ENCODE results near the gene FKBP8. TPM values are rescaled to one million over a fixed set of nuclear protein-coding genes. Genes with fewer than 3 reads are reported as not detected.
"Not testable (repeated sequence)": the region's sequence is repeated elsewhere in the genome, so short reads cannot be mapped to it uniquely, and the experiment has no call there.

Gene FKBP8
- total RNA-seq, 2 donors from 2014 or later: 153 to 236 TPM

- ATAC-seq (peak; percentile 96 to 98), DNase-seq (ENCODE audit: low spot score in 2 of 2) (peak; percentile 99 to 100)
- H3K27ac Mint-ChIP-seq: peak within 1 kb of the TSS; percentile 98 to 99
Observed at GRCh38 chr19:18571564-18572344, 28.4 kb upstream of the FKBP8 start, which contains the start of gene UBA52. UBA52 (plus strand) TSS chr19:18571857; CDS start chr19:18573301, 1,444 bp downstream.

GRCh38 chr19:18568367-18568766, 25.0 kb upstream of the FKBP8 start:
- DNase-seq (ENCODE audit: low spot score in 2 of 2): no peak
- no peak for ATAC-seq
- Mint-ChIP-seq H3K27ac (no peak overlapping the region), H3K36me3 (peaks cover 22 to 34% of the 10 kb centered on the region in 2 donors), H3K9me3 (no peaks in the 10 kb centered on the region)

More at GRCh38 chr19:18571564-18572344, 28.4 kb upstream of the FKBP8 start, which contains the start of gene UBA52:
- Mint-ChIP-seq H3K36me3 (peaks cover 25 to 50% of the 10 kb centered on the region in 2 donors), H3K9me3 (no peaks in the 10 kb centered on the region)

GRCh38 chr19:18566953-18567352, 23.6 kb upstream of the FKBP8 start:
- DNase-seq (ENCODE audit: low spot score in 2 of 2) (no peak), ATAC-seq (no peak)
- no peak overlapping the region for H3K27ac Mint-ChIP-seq
- H3K9me3 Mint-ChIP-seq: no peaks in the 10 kb centered on the region
- H3K36me3 Mint-ChIP-seq: peaks cover 8 to 25% of the 10 kb centered on the region in 2 donors

- DNase-seq (ENCODE audit: low spot score in 2 of 2) (no peak), ATAC-seq (no peak)
- peaks cover 9 to 18% of the 10 kb centered on the region in 2 donors for H3K36me3 Mint-ChIP-seq
- H3K27ac Mint-ChIP-seq: no peak overlapping the region
- no peaks in the 10 kb centered on the region for H3K9me3 Mint-ChIP-seq
Observed at GRCh38 chr19:18562086-18562485, 18.7 kb upstream of the FKBP8 start.

- Mint-ChIP-seq H3K36me3 (peaks cover 9 to 18% of the 10 kb centered on the region in 2 donors), H3K27ac (peak overlapping the region; percentile 60 to 93), H3K9me3 (no peaks in the 10 kb centered on the region)
- DNase-seq (ENCODE audit: low spot score in 2 of 2): no peak
- ATAC-seq: no peak
Observed at GRCh38 chr19:18559685-18560084, 16.3 kb upstream of the FKBP8 start.

GRCh38 chr19:18558604-18559003, 15.2 kb upstream of the FKBP8 start:
- H3K9me3 Mint-ChIP-seq: no peaks in the 10 kb centered on the region
- DNase-seq (ENCODE audit: low spot score in 2 of 2): no peak
- peaks cover 9 to 18% of the 10 kb centered on the region in 2 donors for H3K36me3 Mint-ChIP-seq
- H3K27ac Mint-ChIP-seq: peak overlapping the region; percentile 93 to 96
- no peak for ATAC-seq

- peak overlapping the region; percentile 93 to 96 for H3K27ac Mint-ChIP-seq
- no peak for ATAC-seq
- DNase-seq (ENCODE audit: low spot score in 2 of 2): no peak
- H3K36me3 Mint-ChIP-seq: peaks cover 9 to 16% of the 10 kb centered on the region in 2 donors
- H3K9me3 Mint-ChIP-seq: no peaks in the 10 kb centered on the region
Observed at GRCh38 chr19:18558202-18558555, 14.8 kb upstream of the FKBP8 start.

GRCh38 chr19:18557411-18558201, 14.2 kb upstream of the FKBP8 start, which contains the start of gene KXD1:
KXD1 (plus strand) TSS chr19:18557870; CDS start chr19:18562057, 4,187 bp downstream.
- Mint-ChIP-seq H3K27ac (peak within 1 kb of the TSS; percentile 93 to 96), H3K9me3 (no peaks in the 10 kb centered on the region), H3K36me3 (peaks cover 9 to 12% of the 10 kb centered on the region in 2 donors)
- DNase-seq (ENCODE audit: low spot score in 2 of 2) (peak; percentile 95 to 99), ATAC-seq (peak; percentile 98 to 100)

GRCh38 chr19:18551631-18552030, 8.3 kb upstream of the FKBP8 start:
- ATAC-seq (no peak), DNase-seq (ENCODE audit: low spot score in 2 of 2) (no peak)
- Mint-ChIP-seq H3K36me3 (no peaks in the 10 kb centered on the region), H3K27ac (no peak overlapping the region), H3K9me3 (no peaks in the 10 kb centered on the region)

- DNase-seq (ENCODE audit: low spot score in 2 of 2): peak; percentile 72 to 88
- ATAC-seq: peak; percentile 84 to 87
- Mint-ChIP-seq H3K36me3 (peaks cover 8 to 17% of the 10 kb centered on the region in 2 donors), H3K9me3 (no peaks in the 10 kb centered on the region), H3K27ac (peak overlapping the region; percentile 95 to 97)
Observed at GRCh38 chr19:18543814-18544475, 572 bp upstream of the FKBP8 start.

- DNase-seq (ENCODE audit: low spot score in 2 of 2) (no peak), ATAC-seq (no peak)
- Mint-ChIP-seq H3K9me3 (no peaks in the 10 kb centered on the region), H3K27ac (peak overlapping the region; percentile 83 to 93), H3K36me3 (peaks cover 8 to 17% of the 10 kb centered on the region in 2 donors)
Observed at GRCh38 chr19:18541992-18542940, 1.1 kb downstream of the FKBP8 start.

GRCh38 chr19:18541258-18541991, 1.9 kb downstream of the FKBP8 start:
- Mint-ChIP-seq H3K36me3 (peaks cover 12 to 17% of the 10 kb centered on the region in 2 donors), H3K27ac (peak overlapping the region in 1 of 2 donors; percentile 83), H3K9me3 (no peaks in the 10 kb centered on the region)
- peak in 1 of 2 donors; percentile 59 for ATAC-seq
- no peak for DNase-seq (ENCODE audit: low spot score in 2 of 2)

- DNase-seq (ENCODE audit: low spot score in 2 of 2): not testable (repeated sequence)
Observed at GRCh38 chr19:18540200-18540599, 3.2 kb downstream of the FKBP8 start.

GRCh38 chr19:18539372-18539771, 4.0 kb downstream of the FKBP8 start:
- DNase-seq (ENCODE audit: low spot score in 2 of 2): no peak
- Mint-ChIP-seq H3K9me3 (no peaks in the 10 kb centered on the region), H3K36me3 (peaks cover 14 to 17% of the 10 kb centered on the region in 2 donors), H3K27ac (peak overlapping the region in 1 of 2 donors; percentile 65)
- no peak for ATAC-seq

More at GRCh38 chr19:18540200-18540599, 3.2 kb downstream of the FKBP8 start:
- peaks cover 14 to 17% of the 10 kb centered on the region in 2 donors for H3K36me3 Mint-ChIP-seq
- H3K9me3 Mint-ChIP-seq, H3K27ac Mint-ChIP-seq, ATAC-seq: not testable (repeated sequence)

- H3K27ac Mint-ChIP-seq: no peak overlapping the region
- H3K9me3 Mint-ChIP-seq: no peaks in the 10 kb centered on the region
- ATAC-seq (no peak), DNase-seq (ENCODE audit: low spot score in 2 of 2) (no peak)
- H3K36me3 Mint-ChIP-seq: peaks cover 14 to 17% of the 10 kb centered on the region in 2 donors
Observed at GRCh38 chr19:18538115-18538514, 5.3 kb downstream of the FKBP8 start.
